BE2C (cell line): ENCODE data around the gene HS6ST2.

ENCODE experiments used
- DNase-seq: peaks from one replicate; pipeline ENCODE4 v3.0.0-alpha.2; 2020
- H3K27me3 ChIP-seq: fragments of 250-450 bp; sonication (Bioruptor Pico); 2 replicates; pipeline ENCODE4 v1.5.1; 2020; ENCODE audit warnings: mild to moderate bottlenecking
- H3K36me3 ChIP-seq: fragments of 250-450 bp; sonication (Bioruptor Pico); 2 replicates; pipeline ENCODE4 v1.5.1; 2020; ENCODE audit warnings: mild to moderate bottlenecking
- H3K4me1 ChIP-seq: fragments of 250-450 bp; sonication (Bioruptor Pico); 2 replicates; pipeline ENCODE4 v1.5.1; 2020
- H3K4me3 ChIP-seq: 2 replicates; pipeline ENCODE4 v1.5.1; 2011; ENCODE audit warnings: low read depth, low read length
- H3K9me3 ChIP-seq: fragments of 250-450 bp; sonication (Bioruptor Pico); 2 replicates; pipeline ENCODE4 v1.5.1; 2020
- TF ChIP-seq, protein P1 (sequence below): IDR thresholded peaks from 2 replicates; pipeline ENCODE4 v1.5.1; 2012; ENCODE audit warnings: mild to moderate bottlenecking, low read depth, low read length

HS6ST2 gene

GRCh38 chrX:132807411-132808030 lies 150.9 kb downstream of the HS6ST2 start:
- H3K27me3 ChIP-seq = no peaks in the 10 kb centered on the region
- no peaks in the 10 kb centered on the region for H3K4me1 ChIP-seq
- no peaks in the 10 kb centered on the region for H3K9me3 ChIP-seq
- H3K36me3 ChIP-seq = no peaks in the 10 kb centered on the region
- TF ChIP-seq, protein P1, sequence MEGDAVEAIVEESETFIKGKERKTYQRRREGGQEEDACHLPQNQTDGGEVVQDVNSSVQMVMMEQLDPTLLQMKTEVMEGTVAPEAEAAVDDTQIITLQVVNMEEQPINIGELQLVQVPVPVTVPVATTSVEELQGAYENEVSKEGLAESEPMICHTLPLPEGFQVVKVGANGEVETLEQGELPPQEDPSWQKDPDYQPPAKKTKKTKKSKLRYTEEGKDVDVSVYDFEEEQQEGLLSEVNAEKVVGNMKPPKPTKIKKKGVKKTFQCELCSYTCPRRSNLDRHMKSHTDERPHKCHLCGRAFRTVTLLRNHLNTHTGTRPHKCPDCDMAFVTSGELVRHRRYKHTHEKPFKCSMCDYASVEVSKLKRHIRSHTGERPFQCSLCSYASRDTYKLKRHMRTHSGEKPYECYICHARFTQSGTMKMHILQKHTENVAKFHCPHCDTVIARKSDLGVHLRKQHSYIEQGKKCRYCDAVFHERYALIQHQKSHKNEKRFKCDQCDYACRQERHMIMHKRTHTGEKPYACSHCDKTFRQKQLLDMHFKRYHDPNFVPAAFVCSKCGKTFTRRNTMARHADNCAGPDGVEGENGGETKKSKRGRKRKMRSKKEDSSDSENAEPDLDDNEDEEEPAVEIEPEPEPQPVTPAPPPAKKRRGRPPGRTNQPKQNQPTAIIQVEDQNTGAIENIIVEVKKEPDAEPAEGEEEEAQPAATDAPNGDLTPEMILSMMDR = no peak
- DNase-seq = no peak
- H3K4me3 ChIP-seq = no peak overlapping the region

DNA sequence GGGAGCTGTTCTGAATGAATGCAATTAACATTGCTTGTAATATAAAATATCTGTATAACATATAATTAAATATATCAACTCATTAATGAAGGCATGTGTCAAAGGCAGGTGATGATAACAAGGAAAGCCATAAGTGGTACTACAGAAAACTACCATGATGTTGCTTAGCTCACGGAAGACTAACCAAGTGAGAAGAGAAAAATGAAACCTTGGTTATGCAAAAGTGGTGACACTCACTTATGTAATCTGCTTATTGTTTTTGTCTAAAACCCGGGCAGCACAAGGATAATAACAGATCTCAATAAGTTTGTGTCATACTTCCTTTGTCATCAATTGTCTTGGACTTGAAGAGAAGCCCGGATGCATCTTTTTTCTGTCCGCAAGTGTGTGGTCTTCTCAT lies 156.4 kb downstream of the HS6ST2 start:
- TF ChIP-seq, protein P1 = no peak
- Histone ChIP-seq H3K9me3 (no peaks in the 10 kb centered on the region), H3K27me3 (no peaks in the 10 kb centered on the region), H3K36me3 (no peaks in the 10 kb centered on the region), H3K4me1 (no peaks in the 10 kb centered on the region), H3K4me3 (no peak overlapping the region)
- no peak for DNase-seq

DNA sequence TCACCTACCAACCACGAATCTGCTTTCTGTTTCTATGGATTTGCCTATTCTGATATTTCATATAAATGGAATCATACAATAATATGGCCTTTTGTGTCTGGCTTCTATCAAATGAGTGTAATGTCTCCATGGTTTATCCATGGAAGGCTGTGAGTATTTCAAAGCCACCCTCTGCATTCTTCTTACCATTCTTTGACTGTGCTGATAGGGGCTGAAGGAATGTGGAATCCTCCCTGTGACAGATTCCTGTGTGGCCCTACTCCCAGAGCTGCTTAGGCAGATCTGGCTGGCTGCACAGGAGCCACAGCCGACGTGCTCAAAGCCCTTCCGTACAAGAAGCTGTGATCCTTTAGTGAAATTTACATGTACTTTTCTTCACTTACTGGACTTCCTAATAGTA lies 163.2 kb downstream of the HS6ST2 start:
- Histone ChIP-seq H3K4me1 (no peaks in the 10 kb centered on the region), H3K9me3 (no peaks in the 10 kb centered on the region), H3K4me3 (no peak overlapping the region), H3K27me3 (no peaks in the 10 kb centered on the region), H3K36me3 (no peaks in the 10 kb centered on the region)
- TF ChIP-seq, protein P1 = no peak
- no peak for DNase-seq

- Histone ChIP-seq H3K4me1 (no peaks in the 10 kb centered on the region), H3K36me3 (no peaks in the 10 kb centered on the region), H3K4me3 (no peak overlapping the region), H3K9me3 (no peaks in the 10 kb centered on the region), H3K27me3 (no peaks in the 10 kb centered on the region)
- no peak for DNase-seq
- TF ChIP-seq, protein P1 = no peak
Observed at GRCh38 chrX:132791714-132792113, 166.7 kb downstream of the HS6ST2 start.

DNA sequence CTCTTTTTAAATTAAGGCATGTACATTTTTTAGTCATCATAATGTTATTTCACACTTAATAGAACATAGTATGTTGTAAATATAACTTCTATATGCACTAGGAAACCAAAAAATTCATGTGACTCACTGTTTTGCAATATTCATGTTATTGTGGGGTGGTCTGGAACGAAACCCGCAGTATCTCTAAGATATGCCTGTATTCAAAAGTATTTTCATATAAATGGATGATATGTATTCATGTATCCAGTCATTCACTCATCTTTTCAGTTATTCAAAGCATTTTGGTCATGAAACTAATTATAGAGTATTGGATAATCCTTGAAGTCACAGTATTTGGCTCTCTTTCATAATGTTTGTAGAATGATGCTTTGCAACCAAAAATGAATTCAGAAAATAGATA lies 168.1 kb downstream of the HS6ST2 start:
- no peaks in the 10 kb centered on the region for H3K27me3 ChIP-seq
- H3K36me3 ChIP-seq = no peaks in the 10 kb centered on the region
- TF ChIP-seq, protein P1 = no peak
- H3K9me3 ChIP-seq = no peaks in the 10 kb centered on the region
- no peak overlapping the region for H3K4me3 ChIP-seq
- H3K4me1 ChIP-seq = no peaks in the 10 kb centered on the region
- no peak for DNase-seq

DNA sequence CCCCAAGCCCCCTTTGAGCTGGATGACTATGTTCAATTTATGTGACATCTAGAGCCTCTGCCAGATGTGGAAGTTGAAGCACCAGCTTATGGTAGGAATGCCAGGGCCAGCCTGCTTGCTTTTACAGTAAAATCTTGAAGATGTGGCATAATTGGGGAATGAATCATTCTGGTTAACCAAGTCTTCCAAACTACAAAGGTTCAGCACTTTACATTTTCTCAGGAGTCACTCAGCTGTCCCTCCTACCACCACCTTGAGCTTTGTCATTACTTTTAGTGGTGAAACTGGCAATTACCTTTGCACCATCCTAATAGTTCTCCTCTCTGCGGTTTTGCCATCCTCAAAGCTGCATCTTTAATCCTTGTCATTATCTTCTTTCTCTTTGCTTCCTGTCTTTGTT lies 172.2 kb downstream of the HS6ST2 start:
- Histone ChIP-seq H3K9me3 (no peaks in the 10 kb centered on the region), H3K4me3 (no peak overlapping the region), H3K27me3 (no peaks in the 10 kb centered on the region), H3K36me3 (no peaks in the 10 kb centered on the region), H3K4me1 (no peaks in the 10 kb centered on the region)
- TF ChIP-seq, protein P1 = no peak
- no peak for DNase-seq
